ENCODE results near the gene PET100.
"Not testable (repeated sequence)": the region's sequence is repeated elsewhere in the genome, so short reads cannot be mapped to it uniquely, and the experiment has no call there.

Gene PET100

DNA sequence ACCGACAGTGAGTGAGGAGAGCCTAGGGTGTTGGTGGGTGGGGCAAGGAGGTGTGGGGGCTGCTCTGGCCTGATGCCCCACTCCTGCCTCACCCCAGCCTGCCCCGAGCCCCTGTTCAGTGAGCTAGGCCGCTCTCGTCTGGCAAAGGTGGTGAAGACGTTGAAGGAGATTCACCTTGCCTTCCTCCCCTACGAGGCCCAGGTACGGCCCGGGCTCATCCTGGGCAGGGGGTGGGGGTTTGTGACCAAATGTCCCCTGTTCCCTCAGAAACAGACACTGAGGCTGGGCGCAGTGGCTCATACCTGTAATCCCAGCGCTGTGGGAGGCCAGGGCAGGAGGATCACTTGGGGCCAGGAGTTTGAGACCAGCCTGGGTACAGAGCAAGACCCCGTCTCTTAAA lies 11.2 kb downstream of the PET100 start:
- no peak overlapping the region for H3K4me2 ChIP-seq (ENCODE audit: low read length)
- H3K79me2 ChIP-seq = no peaks in the 10 kb centered on the region
- H3K4me1 ChIP-seq = no peaks in the 10 kb centered on the region
- no peaks in the 10 kb centered on the region for H3K27me3 ChIP-seq (ENCODE audit: control insufficient read depth, insufficient read depth, low read length)
- H3K27ac ChIP-seq = no peak overlapping the region
- TF ChIP-seq, protein P1, sequence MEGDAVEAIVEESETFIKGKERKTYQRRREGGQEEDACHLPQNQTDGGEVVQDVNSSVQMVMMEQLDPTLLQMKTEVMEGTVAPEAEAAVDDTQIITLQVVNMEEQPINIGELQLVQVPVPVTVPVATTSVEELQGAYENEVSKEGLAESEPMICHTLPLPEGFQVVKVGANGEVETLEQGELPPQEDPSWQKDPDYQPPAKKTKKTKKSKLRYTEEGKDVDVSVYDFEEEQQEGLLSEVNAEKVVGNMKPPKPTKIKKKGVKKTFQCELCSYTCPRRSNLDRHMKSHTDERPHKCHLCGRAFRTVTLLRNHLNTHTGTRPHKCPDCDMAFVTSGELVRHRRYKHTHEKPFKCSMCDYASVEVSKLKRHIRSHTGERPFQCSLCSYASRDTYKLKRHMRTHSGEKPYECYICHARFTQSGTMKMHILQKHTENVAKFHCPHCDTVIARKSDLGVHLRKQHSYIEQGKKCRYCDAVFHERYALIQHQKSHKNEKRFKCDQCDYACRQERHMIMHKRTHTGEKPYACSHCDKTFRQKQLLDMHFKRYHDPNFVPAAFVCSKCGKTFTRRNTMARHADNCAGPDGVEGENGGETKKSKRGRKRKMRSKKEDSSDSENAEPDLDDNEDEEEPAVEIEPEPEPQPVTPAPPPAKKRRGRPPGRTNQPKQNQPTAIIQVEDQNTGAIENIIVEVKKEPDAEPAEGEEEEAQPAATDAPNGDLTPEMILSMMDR (IDR thresholded peaks at IDR 0.05) = no peak
- H3K9ac ChIP-seq = no peak overlapping the region
- H2AFZ ChIP-seq = no peak overlapping the region
- H3K9me3 ChIP-seq (ENCODE audit: control insufficient read depth, low read length) = no peaks in the 10 kb centered on the region
- H3K36me3 ChIP-seq (ENCODE audit: control insufficient read depth, insufficient read depth, low read length) = no peaks in the 10 kb centered on the region
- no peak overlapping the region for H3K4me3 ChIP-seq (ENCODE audit: low read depth, low read length)

GRCh38 chr19:7641290-7642276 lies 12.0 kb downstream of the PET100 start:
- no peaks in the 10 kb centered on the region for H3K4me1 ChIP-seq
- H3K36me3 ChIP-seq (ENCODE audit: control insufficient read depth, insufficient read depth, low read length) = no peaks in the 10 kb centered on the region
- no peak overlapping the region for H2AFZ ChIP-seq
- H3K4me2 ChIP-seq (ENCODE audit: low read length) = no peak overlapping the region
- no peaks in the 10 kb centered on the region for H3K27me3 ChIP-seq (ENCODE audit: control insufficient read depth, insufficient read depth, low read length)
- no peaks in the 10 kb centered on the region for H3K79me2 ChIP-seq
- no peaks in the 10 kb centered on the region for H3K9me3 ChIP-seq (ENCODE audit: control insufficient read depth, low read length)
- no peak overlapping the region for H3K27ac ChIP-seq
- H3K4me3 ChIP-seq (ENCODE audit: low read depth, low read length) = no peak overlapping the region
- no peak overlapping the region for H3K9ac ChIP-seq
- TF ChIP-seq, protein P1 (IDR thresholded peaks at IDR 0.05) = no peak

DNA sequence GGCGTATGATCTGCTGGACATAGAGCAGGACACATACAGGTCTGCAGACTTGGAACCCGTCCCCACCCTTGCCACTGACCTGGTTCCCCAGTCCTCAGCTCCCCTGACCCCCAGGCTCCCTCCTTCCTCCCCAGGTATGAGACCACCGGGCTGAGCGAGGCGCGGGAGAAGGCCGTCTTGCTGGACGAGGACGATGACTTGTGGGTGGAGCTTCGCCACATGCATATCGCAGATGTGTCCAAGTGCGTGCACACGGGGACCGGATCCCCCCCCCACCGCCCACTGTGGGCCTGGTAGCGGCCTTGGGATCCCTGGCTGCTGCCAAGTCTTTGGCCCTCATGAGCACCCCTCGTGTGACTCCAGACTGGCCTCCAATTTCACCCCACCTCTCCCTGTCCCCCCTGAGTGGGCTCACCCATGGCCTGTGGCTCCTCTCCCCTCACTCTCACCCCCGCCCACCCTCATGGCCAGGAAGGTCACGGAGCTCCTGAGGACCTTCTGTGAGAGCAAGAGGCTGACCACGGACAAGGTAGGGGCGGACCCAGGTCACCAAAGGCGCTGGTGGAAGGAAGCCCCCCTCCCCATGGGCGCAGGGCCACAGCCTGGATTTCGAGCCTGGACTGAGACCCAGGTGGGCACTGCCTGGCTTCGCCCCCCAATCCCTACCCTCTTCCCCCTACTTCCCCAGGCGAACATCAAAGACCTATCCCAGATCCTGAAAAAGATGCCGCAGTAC lies 12.9 kb downstream of the PET100 start:
- Histone ChIP-seq H3K4me2 (ENCODE audit: low read length) (no peak overlapping the region), H3K4me3 (ENCODE audit: low read depth, low read length) (no peak overlapping the region), H3K27ac (no peak overlapping the region), H2AFZ (no peak overlapping the region), H3K9me3 (ENCODE audit: control insufficient read depth, low read length) (no peaks in the 10 kb centered on the region), H3K36me3 (ENCODE audit: control insufficient read depth, insufficient read depth, low read length) (no peaks in the 10 kb centered on the region), H3K79me2 (no peaks in the 10 kb centered on the region), H3K27me3 (ENCODE audit: control insufficient read depth, insufficient read depth, low read length) (no peaks in the 10 kb centered on the region), H3K4me1 (no peaks in the 10 kb centered on the region), H3K9ac (no peak overlapping the region)
- TF ChIP-seq, protein P1 (IDR thresholded peaks at IDR 0.05) = no peak

GRCh38 chr19:7643031-7643415 lies 13.4 kb downstream of the PET100 start:
- TF ChIP-seq, protein P1 (IDR thresholded peaks at IDR 0.05) = no peak
- no peak overlapping the region for H3K4me2 ChIP-seq (ENCODE audit: low read length)
- no peaks in the 10 kb centered on the region for H3K9me3 ChIP-seq (ENCODE audit: control insufficient read depth, low read length)
- H3K36me3 ChIP-seq (ENCODE audit: control insufficient read depth, insufficient read depth, low read length) = no peaks in the 10 kb centered on the region
- no peak overlapping the region for H2AFZ ChIP-seq
- no peaks in the 10 kb centered on the region for H3K79me2 ChIP-seq
- H3K27me3 ChIP-seq (ENCODE audit: control insufficient read depth, insufficient read depth, low read length) = no peaks in the 10 kb centered on the region
- H3K9ac ChIP-seq = no peak overlapping the region
- no peak overlapping the region for H3K4me3 ChIP-seq (ENCODE audit: low read depth, low read length)
- no peak overlapping the region for H3K27ac ChIP-seq
- H3K4me1 ChIP-seq = no peaks in the 10 kb centered on the region

GRCh38 chr19:7643629-7644549 lies 14.3 kb downstream of the PET100 start:
- H3K36me3 ChIP-seq (ENCODE audit: control insufficient read depth, insufficient read depth, low read length); H3K27me3 ChIP-seq (ENCODE audit: control insufficient read depth, insufficient read depth, low read length); H3K4me1 ChIP-seq; H3K4me2 ChIP-seq (ENCODE audit: low read length); H3K9ac ChIP-seq; H3K9me3 ChIP-seq (ENCODE audit: control insufficient read depth, low read length); H3K4me3 ChIP-seq (ENCODE audit: low read depth, low read length); H2AFZ ChIP-seq; H3K27ac ChIP-seq; H3K79me2 ChIP-seq: not testable (repeated sequence)
